GM18505 (cell line): ENCODE measurements around the gene PHOX2B.

Experiments
- ATAC-seq: cut with Tn5 transposase; IDR thresholded peaks from one replicate; pipeline ENCODE4 v1.9.1; 2021; ENCODE audit not compliant: unreplicated experiment
- POLR2A ChIP-seq: IDR thresholded peaks from 4 replicates; pipeline ENCODE4 v1.6.1; 2011; ENCODE audit warnings: borderline replicate concordance; ENCODE audit not compliant: insufficient read depth, insufficient read length; ENCODE audit errors: extremely low read depth

Gene PHOX2B

GRCh38 chr4:41757521-41758156 lies 9.1 kb upstream of the PHOX2B start:
- no peak for ATAC-seq
- no peak for TF ChIP-seq POLR2A

DNA sequence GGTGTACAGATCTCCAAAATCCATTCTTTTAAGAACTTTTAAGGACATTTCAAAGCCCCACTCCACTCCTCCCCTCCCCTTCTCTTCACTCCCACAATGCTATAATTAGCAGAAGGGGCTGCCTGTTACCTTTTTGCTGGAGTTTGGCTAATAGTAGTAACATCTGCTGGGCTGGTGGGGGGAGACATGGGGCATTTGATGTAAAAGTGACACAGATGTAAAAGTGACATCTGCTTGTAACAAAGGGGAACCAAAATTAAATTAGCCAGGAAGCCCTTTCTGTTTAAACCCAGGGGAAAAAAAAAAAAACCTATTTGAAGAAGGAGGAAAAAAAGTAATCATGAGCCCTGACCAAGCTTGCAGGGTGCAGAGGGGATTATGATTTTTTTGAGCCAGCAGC lies 5.4 kb upstream of the PHOX2B start:
- no peak for ATAC-seq
- no peak for TF ChIP-seq POLR2A

DNA sequence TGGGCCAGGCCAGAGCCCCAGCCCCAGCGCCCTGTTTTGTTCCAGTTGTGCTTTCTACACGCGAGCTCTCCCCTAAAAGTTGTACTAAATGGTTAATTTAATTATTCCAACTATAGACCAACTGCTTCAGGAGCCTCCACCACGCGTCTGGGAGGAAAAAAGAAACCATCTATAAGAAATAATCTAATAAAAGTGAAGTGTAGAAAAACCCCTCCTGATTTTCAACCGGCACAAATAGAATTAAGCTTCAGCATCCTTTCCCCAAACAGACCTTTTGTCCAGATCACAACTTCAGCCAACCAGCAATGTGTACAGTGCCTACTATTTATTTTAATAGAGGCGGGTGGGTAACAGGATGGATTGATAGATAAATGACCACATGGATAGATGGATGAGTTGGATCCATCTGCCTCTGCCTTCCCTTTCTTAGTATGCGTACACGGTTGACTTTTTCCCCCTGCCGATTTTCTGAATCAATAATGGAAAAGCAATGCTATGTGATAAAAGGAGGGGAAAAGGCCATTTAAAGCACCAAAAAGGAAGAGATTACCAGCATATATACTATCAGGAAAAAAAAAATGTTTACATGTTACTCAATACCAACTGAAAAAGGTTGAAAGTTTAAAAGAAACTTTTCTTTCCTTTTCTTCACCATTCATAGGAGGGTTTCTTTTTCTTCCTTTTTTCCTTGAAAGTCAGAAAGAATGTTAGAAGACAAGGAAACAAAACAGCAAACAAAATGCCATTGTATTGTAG lies 3.7 kb upstream of the PHOX2B start:
- TF ChIP-seq POLR2A = no peak
- no peak for ATAC-seq

- no peak for ATAC-seq
- no peak for TF ChIP-seq POLR2A
Measured at GRCh38 chr4:41751449-41752061, 3.0 kb upstream of the PHOX2B start.

- ATAC-seq = no peak
- TF ChIP-seq POLR2A = no peak
Measured at GRCh38 chr4:41750626-41751448, 2.3 kb upstream of the PHOX2B start.

GRCh38 chr4:41750121-41750625 lies 1.6 kb upstream of the PHOX2B start:
- no peak for TF ChIP-seq POLR2A
- ATAC-seq = no peak

GRCh38 chr4:41749631-41750039 lies 1.1 kb upstream of the PHOX2B start:
- ATAC-seq = no peak
- TF ChIP-seq POLR2A = no peak

DNA sequence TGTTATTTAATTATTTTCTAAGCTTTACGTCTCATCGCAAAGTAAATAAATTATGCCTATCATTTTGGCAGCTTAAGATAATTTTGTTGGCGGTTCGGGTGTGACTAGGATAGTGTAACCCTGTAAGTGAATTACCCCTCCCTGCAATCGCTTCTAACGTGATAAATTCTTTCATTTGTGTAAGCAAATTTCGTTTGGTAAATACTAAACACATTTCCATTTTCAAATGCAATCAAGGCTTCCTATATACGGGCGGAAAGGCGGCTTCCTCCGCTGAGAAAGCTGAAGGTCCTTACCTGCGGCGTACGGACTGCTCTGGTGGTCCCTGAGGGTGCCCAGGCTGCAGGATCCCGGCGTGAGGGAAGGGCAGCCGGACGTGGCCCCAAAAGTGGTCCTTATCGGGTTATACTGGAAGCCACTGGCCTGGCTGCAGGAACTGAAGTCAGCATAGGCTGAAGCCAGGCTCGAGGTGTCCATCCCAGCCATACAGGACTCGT lies 403 bp downstream of the PHOX2B start:
- ATAC-seq = no peak

GRCh38 chr4:41747230-41748055 lies 1.1 kb downstream of the PHOX2B start:
- no peak for TF ChIP-seq POLR2A

More for the DNA sequence above, 403 bp downstream of the PHOX2B start:
- no peak for TF ChIP-seq POLR2A

DNA sequence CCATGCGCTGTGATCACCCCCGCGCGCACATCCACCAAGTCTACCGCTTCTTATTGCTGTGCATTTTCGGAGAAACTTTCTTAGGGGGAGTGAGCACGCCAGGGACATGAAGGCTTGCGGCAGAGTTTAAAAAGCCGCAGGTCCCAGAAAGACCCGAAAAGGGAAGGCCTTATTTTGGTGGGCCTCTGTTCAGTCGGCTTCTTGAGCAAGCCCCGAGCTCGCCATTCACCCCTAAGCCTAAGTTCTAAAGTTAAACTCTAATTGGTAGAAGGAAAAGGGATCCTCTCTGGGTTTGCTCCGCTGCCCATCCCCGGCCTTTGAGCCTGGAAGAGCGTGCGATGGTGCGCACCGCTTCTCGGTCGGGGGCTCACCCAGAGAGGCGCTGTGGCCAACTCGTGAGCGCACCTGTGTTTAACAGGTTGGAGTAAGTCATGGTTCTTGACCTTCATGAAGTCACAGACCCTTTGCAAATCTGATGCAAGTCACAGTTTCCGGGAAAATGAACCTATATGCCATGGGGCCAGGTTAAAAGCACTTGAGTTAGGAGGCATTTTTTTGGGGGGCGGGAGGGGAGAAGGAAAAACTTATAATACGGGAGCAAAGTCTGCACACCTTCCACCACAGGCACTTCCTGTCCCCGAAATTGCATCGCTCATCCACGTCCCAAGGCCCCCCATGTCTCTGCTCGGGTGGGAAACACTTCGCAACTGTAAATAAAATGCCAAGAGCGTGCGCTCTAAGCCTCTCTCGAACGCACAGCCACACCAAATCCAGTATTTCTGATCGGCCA lies 1.9 kb downstream of the PHOX2B start:
- no peak for ATAC-seq
- TF ChIP-seq POLR2A = no peak

More at GRCh38 chr4:41747230-41748055, 1.1 kb downstream of the PHOX2B start:
- ATAC-seq = no peak

- no peak for TF ChIP-seq POLR2A
- no peak for ATAC-seq
Measured at GRCh38 chr4:41746025-41746439, 2.5 kb downstream of the PHOX2B start.
